HEK293 (cell line): Measurements from ENCODE around the gene PAK5.

Source experiments
- CTCF ChIA-PET: fragments of 350-600 bp; formaldehyde crosslinking; extraction: SDS; loops from one replicate; lab custom pipeline; 2021; ENCODE audit warnings: antibody characterized with exemption; lab: Yijun Ruan, JAX
- POLR2A ChIA-PET: fragments of 300-600 bp; formaldehyde crosslinking; extraction: SDS; loops from one replicate; lab custom pipeline; 2020; ENCODE audit warnings: antibody characterized with exemption, inconsistent platforms; lab: Yijun Ruan, JAX
- H3K27ac ChIP-seq: fragments of 200-500 bp; sonication (Bioruptor generic); 2 replicates; pipeline ENCODE4 v1.5.1; 2014; ENCODE audit warnings: low read depth, low read length, control low read depth, inconsistent platforms; ENCODE audit errors: extremely low read depth
- H3K36me3 ChIP-seq, 2 experiments: fragments of 200-500 bp in 1 of 2; sonication (Bioruptor generic) in 1 of 2; 1 replicate in 1 of 2; 2 replicates in 1 of 2; pipeline ENCODE4 v1.5.1; 2014 to 2017; ENCODE audit warnings: inconsistent platforms in 2 of 2, low read length in 2 of 2; ENCODE audit not compliant: control insufficient read depth in 2 of 2, insufficient read depth in 1 of 2
- H3K4me1 ChIP-seq: fragments of 200-500 bp; sonication (Bioruptor generic); 2 replicates; pipeline ENCODE4 v1.5.1; 2014; ENCODE audit warnings: mild to moderate bottlenecking, low read length, inconsistent platforms; ENCODE audit not compliant: control insufficient read depth, insufficient read depth
- H3K4me3 ChIP-seq: 2 replicates; pipeline ENCODE4 v1.5.1; 2011; ENCODE audit warnings: low read depth, mild to moderate bottlenecking, control low read depth, low read length, moderate library complexity
- H3K9me3 ChIP-seq: fragments of 200-500 bp; sonication (Bioruptor generic); 2 replicates; pipeline ENCODE4 v1.5.1; 2014; ENCODE audit warnings: low read depth, low read length, inconsistent platforms; ENCODE audit not compliant: control insufficient read depth, insufficient read depth
- FEZF1 ChIP-seq: fragments of 450-650 bp; formaldehyde crosslinking; IDR thresholded peaks from 2 replicates; pipeline ENCODE4 v1.5.1; 2016; ENCODE audit warnings: missing biosample characterization, missing genetic modification characterization
- GFI1B ChIP-seq: fragments of 450-650 bp; formaldehyde crosslinking; IDR thresholded peaks from 2 replicates; pipeline ENCODE4 v1.5.1; 2016; ENCODE audit warnings: missing biosample characterization, missing genetic modification characterization
- GLIS1 ChIP-seq: fragments of 450-650 bp; formaldehyde crosslinking; IDR thresholded peaks from 2 replicates; pipeline ENCODE4 v1.5.1; 2016; ENCODE audit warnings: missing biosample characterization, missing genetic modification characterization
- GLIS2 ChIP-seq: fragments of 450-650 bp; formaldehyde crosslinking; IDR thresholded peaks from 2 replicates; pipeline ENCODE4 v1.5.1; 2016; ENCODE audit warnings: missing biosample characterization, missing genetic modification characterization
- KLF17 ChIP-seq: fragments of 450-650 bp; formaldehyde crosslinking; IDR thresholded peaks from 2 replicates; pipeline ENCODE4 v1.5.1; 2016; ENCODE audit warnings: missing biosample characterization, missing genetic modification characterization
- KLF7 ChIP-seq: fragments of 450-650 bp; formaldehyde crosslinking; IDR thresholded peaks from 2 replicates; pipeline ENCODE4 v1.5.1; 2016; ENCODE audit warnings: missing biosample characterization, missing genetic modification characterization, borderline replicate concordance
- SCRT2 ChIP-seq: fragments of 450-650 bp; formaldehyde crosslinking; IDR thresholded peaks from 2 replicates; pipeline ENCODE4 v1.5.1; 2016; ENCODE audit warnings: missing biosample characterization, missing genetic modification characterization
- TRIM28 ChIP-seq: IDR thresholded peaks from 2 replicates; pipeline ENCODE4 v1.6.1; 2011; ENCODE audit warnings: low read length, control low read depth, borderline replicate concordance
- ZIC2 ChIP-seq: fragments of 450-650 bp; formaldehyde crosslinking; IDR thresholded peaks from 2 replicates; pipeline ENCODE4 v1.5.1; 2016; ENCODE audit warnings: missing biosample characterization, missing genetic modification characterization
- ZNF10 ChIP-seq: fragments of 450-650 bp; formaldehyde crosslinking; IDR thresholded peaks from 2 replicates; pipeline ENCODE4 v1.5.1; 2017; ENCODE audit warnings: missing biosample characterization, missing genetic modification characterization
- ZNF394 ChIP-seq: fragments of 450-650 bp; formaldehyde crosslinking; IDR thresholded peaks from 2 replicates; pipeline ENCODE4 v1.5.1; 2016; ENCODE audit warnings: missing biosample characterization, missing genetic modification characterization, mild to moderate bottlenecking, moderate library complexity, borderline replicate concordance
- ZNF423 ChIP-seq: fragments of 450-650 bp; formaldehyde crosslinking; IDR thresholded peaks from 2 replicates; pipeline ENCODE4 v1.5.1; 2016; ENCODE audit warnings: missing biosample characterization, missing genetic modification characterization
- ZNF449 ChIP-seq: fragments of 450-650 bp; formaldehyde crosslinking; IDR thresholded peaks from 2 replicates; pipeline ENCODE4 v1.5.1; 2017; ENCODE audit warnings: missing biosample characterization, mild to moderate bottlenecking, missing genetic modification characterization, moderate library complexity
- ZNF529 ChIP-seq: fragments of 450-650 bp; formaldehyde crosslinking; IDR thresholded peaks from 2 replicates; pipeline ENCODE4 v1.5.1; 2017; ENCODE audit warnings: missing genetic modification characterization, missing biosample characterization; ENCODE audit not compliant: insufficient replicate concordance
- ZNF530 ChIP-seq: fragments of 450-650 bp; formaldehyde crosslinking; IDR thresholded peaks from 2 replicates; pipeline ENCODE4 v1.5.1; 2016; ENCODE audit warnings: low read depth, missing biosample characterization, missing genetic modification characterization
- ZNF629 ChIP-seq: fragments of 450-650 bp; formaldehyde crosslinking; IDR thresholded peaks from 2 replicates; pipeline ENCODE4 v1.5.1; 2017; ENCODE audit warnings: missing biosample characterization, missing genetic modification characterization
- ZNF707 ChIP-seq: fragments of 450-650 bp; formaldehyde crosslinking; IDR thresholded peaks from 2 replicates; pipeline ENCODE4 v1.5.1; 2016; ENCODE audit warnings: missing biosample characterization, missing genetic modification characterization
- ZSCAN5A ChIP-seq: fragments of 450-650 bp; formaldehyde crosslinking; IDR thresholded peaks from 2 replicates; pipeline ENCODE4 v1.5.1; 2016; ENCODE audit warnings: missing biosample characterization, missing genetic modification characterization
- TF ChIP-seq, protein P1 (sequence below): fragments of 450-650 bp; formaldehyde crosslinking; IDR thresholded peaks from 2 replicates; pipeline ENCODE4 v1.5.1; 2016; ENCODE audit warnings: missing biosample characterization, missing genetic modification characterization
- TF ChIP-seq, protein P2 (sequence below): fragments of 450-650 bp; formaldehyde crosslinking; IDR thresholded peaks from 2 replicates; pipeline ENCODE4 v1.5.1; 2016; ENCODE audit warnings: missing biosample characterization, missing genetic modification characterization, borderline replicate concordance
- TF ChIP-seq, protein P3 (sequence below): fragments of 450-650 bp; formaldehyde crosslinking; IDR thresholded peaks from 2 replicates; pipeline ENCODE4 v1.5.0; 2017; ENCODE audit warnings: missing biosample characterization, missing genetic modification characterization, borderline replicate concordance

Gene PAK5

DNA sequence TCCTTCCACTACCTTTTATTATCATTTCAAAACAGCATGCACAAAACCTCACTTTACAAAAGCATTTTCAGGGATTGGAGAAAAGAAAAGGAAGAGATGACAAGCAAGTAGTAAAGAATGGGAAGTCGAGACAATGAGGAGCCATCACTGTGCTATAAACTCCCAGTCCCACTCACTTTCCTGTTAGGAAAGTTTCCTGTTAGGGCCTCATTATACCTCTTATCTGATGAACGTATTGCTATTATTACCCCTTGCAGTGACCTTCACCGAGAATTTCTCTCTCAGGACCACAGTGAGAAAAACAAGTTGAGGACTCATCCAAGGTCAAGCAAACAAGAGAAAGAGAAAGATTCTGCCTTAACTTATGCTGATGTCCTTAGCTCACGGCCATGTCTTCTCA lies 295.7 kb downstream of the PAK5 start:
- POLR2A ChIA-PET = no interaction called here
- CTCF ChIA-PET = interaction anchor here (0.6 kb wide), 1 partner anchor 341 kb away, joined by 3 read pairs; no protein-coding TSS in a partner anchor
- Histone ChIP-seq H3K36me3 (no peaks in the 10 kb centered on the region), H3K9me3 (no peaks in the 10 kb centered on the region), H3K4me1 (no peaks in the 10 kb centered on the region)
- TF ChIP-seq GLIS1 (tag by site-specific recombination) (0 out of 2 replicates have a peak, but pooled peaks have one; percentile 30), GLIS2 (tag by site-specific recombination) (no peak), ZNF529 (tag by site-specific recombination) (no peak), ZNF10 (tag by site-specific recombination) (no peak), TRIM28 (peak; percentile 55; the same call in 1 of the 2 replicates)
- TF ChIP-seq, protein P1, sequence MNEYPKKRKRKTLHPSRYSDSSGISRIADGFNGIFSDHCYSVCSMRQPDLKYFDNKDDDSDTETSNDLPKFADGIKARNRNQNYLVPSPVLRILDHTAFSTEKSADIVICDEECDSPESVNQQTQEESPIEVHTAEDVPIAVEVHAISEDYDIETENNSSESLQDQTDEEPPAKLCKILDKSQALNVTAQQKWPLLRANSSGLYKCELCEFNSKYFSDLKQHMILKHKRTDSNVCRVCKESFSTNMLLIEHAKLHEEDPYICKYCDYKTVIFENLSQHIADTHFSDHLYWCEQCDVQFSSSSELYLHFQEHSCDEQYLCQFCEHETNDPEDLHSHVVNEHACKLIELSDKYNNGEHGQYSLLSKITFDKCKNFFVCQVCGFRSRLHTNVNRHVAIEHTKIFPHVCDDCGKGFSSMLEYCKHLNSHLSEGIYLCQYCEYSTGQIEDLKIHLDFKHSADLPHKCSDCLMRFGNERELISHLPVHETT (tag by site-specific recombination) = no peak
- TF ChIP-seq, all 188 proteins: peak for 2
- no peak overlapping the region for H3K4me3 ChIP-seq
- H3K27ac ChIP-seq = no peak overlapping the region

- Histone ChIP-seq H3K27ac (no peak overlapping the region), H3K4me3 (no peak overlapping the region), H3K4me1 (no peaks in the 10 kb centered on the region), H3K36me3 (no peaks in the 10 kb centered on the region), H3K9me3 (no peaks in the 10 kb centered on the region)
- POLR2A ChIA-PET = no interaction called here
- TF ChIP-seq, protein P2, sequence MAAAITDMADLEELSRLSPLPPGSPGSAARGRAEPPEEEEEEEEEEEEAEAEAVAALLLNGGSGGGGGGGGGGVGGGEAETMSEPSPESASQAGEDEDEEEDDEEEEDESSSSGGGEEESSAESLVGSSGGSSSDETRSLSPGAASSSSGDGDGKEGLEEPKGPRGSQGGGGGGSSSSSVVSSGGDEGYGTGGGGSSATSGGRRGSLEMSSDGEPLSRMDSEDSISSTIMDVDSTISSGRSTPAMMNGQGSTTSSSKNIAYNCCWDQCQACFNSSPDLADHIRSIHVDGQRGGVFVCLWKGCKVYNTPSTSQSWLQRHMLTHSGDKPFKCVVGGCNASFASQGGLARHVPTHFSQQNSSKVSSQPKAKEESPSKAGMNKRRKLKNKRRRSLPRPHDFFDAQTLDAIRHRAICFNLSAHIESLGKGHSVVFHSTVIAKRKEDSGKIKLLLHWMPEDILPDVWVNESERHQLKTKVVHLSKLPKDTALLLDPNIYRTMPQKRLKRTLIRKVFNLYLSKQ (tag by site-specific recombination) = no peak
- TF ChIP-seq FEZF1 (no peak), KLF7 (tag by site-specific recombination) (no peak), GFI1B (tag by site-specific recombination) (no peak), ZNF530 (tag by site-specific recombination) (no peak), ZNF449 (no peak), ZNF707 (no peak), ZSCAN5A (tag by site-specific recombination) (no peak), ZNF394 (tag by site-specific recombination) (no peak), ZIC2 (tag by site-specific recombination) (no peak), ZNF423 (tag by site-specific recombination) (no peak), SCRT2 (tag by site-specific recombination) (no peak), KLF17 (tag by site-specific recombination) (no peak), ZNF629 (no peak)
- TF ChIP-seq, protein P3, sequence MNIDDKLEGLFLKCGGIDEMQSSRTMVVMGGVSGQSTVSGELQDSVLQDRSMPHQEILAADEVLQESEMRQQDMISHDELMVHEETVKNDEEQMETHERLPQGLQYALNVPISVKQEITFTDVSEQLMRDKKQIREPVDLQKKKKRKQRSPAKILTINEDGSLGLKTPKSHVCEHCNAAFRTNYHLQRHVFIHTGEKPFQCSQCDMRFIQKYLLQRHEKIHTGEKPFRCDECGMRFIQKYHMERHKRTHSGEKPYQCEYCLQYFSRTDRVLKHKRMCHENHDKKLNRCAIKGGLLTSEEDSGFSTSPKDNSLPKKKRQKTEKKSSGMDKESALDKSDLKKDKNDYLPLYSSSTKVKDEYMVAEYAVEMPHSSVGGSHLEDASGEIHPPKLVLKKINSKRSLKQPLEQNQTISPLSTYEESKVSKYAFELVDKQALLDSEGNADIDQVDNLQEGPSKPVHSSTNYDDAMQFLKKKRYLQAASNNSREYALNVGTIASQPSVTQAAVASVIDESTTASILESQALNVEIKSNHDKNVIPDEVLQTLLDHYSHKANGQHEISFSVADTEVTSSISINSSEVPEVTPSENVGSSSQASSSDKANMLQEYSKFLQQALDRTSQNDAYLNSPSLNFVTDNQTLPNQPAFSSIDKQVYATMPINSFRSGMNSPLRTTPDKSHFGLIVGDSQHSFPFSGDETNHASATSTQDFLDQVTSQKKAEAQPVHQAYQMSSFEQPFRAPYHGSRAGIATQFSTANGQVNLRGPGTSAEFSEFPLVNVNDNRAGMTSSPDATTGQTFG (tag by site-specific recombination) = no peak
- CTCF ChIA-PET = no interaction called here
Measured at GRCh38 chr20:9535449-9535848, 303.4 kb downstream of the PAK5 start.
